RWPE1 (cell line): Measurements from ENCODE around the gene NFATC2.

ENCODE experiments used
- CTCF ChIA-PET: fragments of 350-600 bp; sonication (Branson Sonifier 250); formaldehyde crosslinking; extraction: SDS; loops from one replicate; lab custom pipeline; 2021; lab: Yijun Ruan, JAX
- POLR2A ChIA-PET: fragments of 400-600 bp; formaldehyde crosslinking; extraction: SDS; loops from one replicate; lab custom pipeline; 2020; ENCODE audit warnings: antibody characterized with exemption; ENCODE audit not compliant: low non-redundant PET; lab: Yijun Ruan, JAX
- DNase-seq: peaks from one replicate; pipeline ENCODE4 v3.0.0; 2012; ENCODE audit warnings: low spot score
- H3K27ac ChIP-seq: fragments of 450-650 bp; 2 replicates; pipeline ENCODE4 v1.5.1; 2017
- CTCF ChIP-seq: fragments of 450-650 bp; conservative IDR thresholded peaks from 2 replicates; pipeline ENCODE4 v1.5.1; 2017; ENCODE audit warnings: low read depth, mild to moderate bottlenecking

NFATC2 gene

DNA sequence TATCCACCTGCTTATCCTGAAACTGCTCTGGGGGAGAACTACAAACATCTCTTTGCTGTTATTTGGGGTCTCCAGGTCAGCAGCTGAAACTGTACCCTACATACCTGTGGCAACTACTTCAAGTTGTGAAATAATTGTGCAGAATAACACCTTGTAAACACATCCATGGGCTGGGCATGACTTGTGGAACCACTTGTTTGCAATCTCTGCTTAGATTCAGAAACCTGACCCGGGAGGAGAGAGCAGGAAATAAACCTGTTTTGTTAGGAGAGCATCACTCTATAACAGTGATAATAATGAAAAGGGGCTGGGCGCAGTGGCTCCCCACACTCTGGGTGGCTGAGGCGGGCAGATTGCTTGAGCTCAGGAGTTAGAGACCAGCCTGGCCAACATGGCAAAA lies 183.1 kb downstream of the NFATC2 start:
- no peak for TF ChIP-seq CTCF
- ChIA-PET POLR2A (no interaction called here), CTCF (interaction anchor here (0.7 to 0.8 kb wide), 3 partner anchors 29 to 235 kb away, joined by 3 to 5 read pairs (median 3); no protein-coding TSS in a partner anchor)
- no peak for DNase-seq
- H3K27ac ChIP-seq = no peak overlapping the region

- DNase-seq = no peak
- ChIA-PET POLR2A (no interaction called here), CTCF (interaction anchor here (0.6 kb wide), 1 partner anchor 715 kb away, joined by 3 read pairs; no protein-coding TSS in a partner anchor)
- TF ChIP-seq CTCF = no peak
- H3K27ac ChIP-seq = no peak overlapping the region
Observed at GRCh38 chr20:51358032-51358724, 184.3 kb downstream of the NFATC2 start.

- no peak for TF ChIP-seq CTCF
- ChIA-PET CTCF (no interaction called here), POLR2A (no interaction called here)
- no peak overlapping the region for H3K27ac ChIP-seq
- DNase-seq = no peak
Observed at GRCh38 chr20:51357543-51357942, 185.0 kb downstream of the NFATC2 start.

GRCh38 chr20:51356871-51357270 lies 185.6 kb downstream of the NFATC2 start:
- ChIA-PET CTCF (interaction anchor here (0.5 to 0.7 kb wide), 2 partner anchors 15 to 183 kb away, joined by 3 read pairs; no protein-coding TSS in a partner anchor), POLR2A (no interaction called here)
- TF ChIP-seq CTCF = no peak
- H3K27ac ChIP-seq = no peak overlapping the region
- no peak for DNase-seq

GRCh38 chr20:51354769-51355319 lies 187.7 kb downstream of the NFATC2 start:
- ChIA-PET POLR2A (no interaction called here), CTCF (interaction anchor here (0.6 to 1.6 kb wide), 4 partner anchors 38 to 560 kb away, joined by 3 read pairs; no protein-coding TSS in a partner anchor)
- no peak overlapping the region for H3K27ac ChIP-seq
- no peak for DNase-seq
- no peak for TF ChIP-seq CTCF

DNA sequence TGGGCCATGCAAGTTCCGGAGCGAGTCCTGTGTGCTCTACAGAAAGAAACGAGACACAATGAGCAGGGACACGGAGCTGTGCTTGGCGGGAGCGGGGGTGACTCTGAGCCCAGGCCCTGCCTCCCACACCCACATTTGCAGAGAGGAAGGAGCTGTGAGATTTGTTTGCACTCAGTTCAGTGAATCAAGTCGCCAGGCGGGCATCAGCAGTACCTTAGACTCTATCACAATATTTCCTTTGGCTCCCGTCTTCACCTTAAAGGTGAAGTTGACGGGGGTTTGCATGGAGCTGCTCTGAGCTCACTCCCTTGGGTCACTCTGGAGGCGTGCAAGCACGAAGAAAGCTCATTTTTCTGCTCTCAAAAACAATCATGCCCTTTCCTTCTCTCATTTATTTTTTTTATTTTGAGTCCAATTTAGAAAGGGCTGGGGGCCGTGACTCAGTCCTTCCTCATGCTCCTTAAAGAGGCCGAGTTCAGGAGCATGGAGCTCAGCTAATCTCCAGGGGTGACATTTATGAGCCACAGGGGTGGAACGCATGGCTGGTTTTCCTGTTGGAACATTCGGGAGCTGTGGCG lies 188.2 kb downstream of the NFATC2 start:
- ChIA-PET POLR2A (no interaction called here), CTCF (interaction anchor here (0.6 to 1.6 kb wide), 5 partner anchors 38 to 1418 kb away, joined by 3 to 5 read pairs (median 3); no protein-coding TSS in a partner anchor)
- no peak for DNase-seq
- no peak overlapping the region for H3K27ac ChIP-seq
- no peak for TF ChIP-seq CTCF
